PC-9 (cell line): Measurements from ENCODE around the gene SCAP. TPM values are rescaled to one million over a fixed set of nuclear protein-coding genes. Genes with fewer than 3 reads are reported as not detected.

Source experiments
- BruUV-seq: library from RNA; stranded (reverse); fragments of 400-500 nt; replicated peaks from 2 replicates; lab custom pipeline; 2021; lab: Mats Ljungman, UMichigan
- CTCF ChIA-PET: fragments of 300-600 bp; sonication (Branson Sonifier 250); formaldehyde crosslinking; loops from one replicate; lab custom pipeline; 2022; ENCODE audit warnings: antibody characterized with exemption; lab: Charles Lee
- POLR2A ChIA-PET: fragments of 300-600 bp; sonication (Branson Sonifier 250); formaldehyde crosslinking; loops from one replicate; lab custom pipeline; 2022; ENCODE audit warnings: antibody characterized with exemption; ENCODE audit not compliant: unreplicated experiment; lab: Charles Lee
- DNase-seq, 2 experiments: peaks; one replicate each; pipeline versions ENCODE4 v3.0.0 to v3.0.0-alpha.2; 2015 to 2022; ENCODE audit warnings: mixed read lengths in 1 of 2
- H2AFZ ChIP-seq: fragments of 200-600 bp; sonication (generic); 2 replicates; pipeline ENCODE4 v1.8.1; 2017; ENCODE audit warnings: antibody characterized with exemption
- H3F3A ChIP-seq: fragments of 200-600 bp; sonication (generic); 2 replicates; pipeline ENCODE4 v1.8.1; 2017; ENCODE audit warnings: antibody characterized with exemption, mild to moderate bottlenecking, low read depth; ENCODE audit not compliant: insufficient read depth
- H3K27ac ChIP-seq: fragments of 200-600 bp; sonication (generic); 2 replicates; pipeline ENCODE4 v1.6.1; 2016; ENCODE audit warnings: mixed run types
- H3K27me3 ChIP-seq: fragments of 200-600 bp; sonication (generic); 2 replicates; pipeline ENCODE4 v1.6.1; 2016; ENCODE audit warnings: low read depth, mixed run types; ENCODE audit not compliant: insufficient read depth
- H3K36me3 ChIP-seq: fragments of 200-600 bp; sonication (generic); 2 replicates; pipeline ENCODE4 v1.6.1; 2016; ENCODE audit warnings: low read depth, mixed run types
- H3K4me1 ChIP-seq: fragments of 200-600 bp; sonication (generic); replicated peaks from 2 replicates; pipeline ENCODE4 v1.6.1; 2016; ENCODE audit warnings: mixed run types; ENCODE audit not compliant: insufficient read depth
- H3K4me2 ChIP-seq: fragments of 200-600 bp; sonication (generic); 2 replicates; pipeline ENCODE4 v1.6.1; 2017; ENCODE audit warnings: mixed run types
- H3K4me3 ChIP-seq: fragments of 200-600 bp; sonication (generic); 2 replicates; pipeline ENCODE4 v1.6.1; 2016; ENCODE audit warnings: mixed run types
- H3K79me2 ChIP-seq: fragments of 200-600 bp; sonication (generic); 2 replicates; pipeline ENCODE4 v1.6.1; 2017; ENCODE audit warnings: low read depth, mixed run types
- H3K9me2 ChIP-seq: fragments of 200-600 bp; sonication (generic); 2 replicates; pipeline ENCODE4 v1.8.1; 2017; ENCODE audit warnings: mild to moderate bottlenecking; ENCODE audit not compliant: insufficient read depth
- H3K9me3 ChIP-seq: fragments of 200-600 bp; sonication (generic); 2 replicates; pipeline ENCODE4 v1.8.1; 2016; ENCODE audit warnings: low read depth; ENCODE audit not compliant: insufficient read depth
- H4K20me1 ChIP-seq: fragments of 200-600 bp; sonication (generic); 2 replicates; pipeline ENCODE4 v1.8.1; 2017; ENCODE audit not compliant: insufficient read depth
- EZH2 ChIP-seq: fragments of 200-600 bp; sonication (generic); IDR thresholded peaks from 2 replicates; pipeline ENCODE4 v1.8.0; 2017; ENCODE audit warnings: antibody characterized with exemption, low read depth
- intact Hi-C: fragments of 100-400 bp; cut with micrococcal nuclease; formaldehyde crosslinking; loops from one replicate; pipeline ENCODE4 v1.10.0; 2022; ENCODE audit not compliant: unreplicated experiment
- total RNA-seq: library from RNA; stranded (reverse); gene quantifications from 2 replicates; pipeline ENCODE4 v1.2.3, GENCODE V29; 2021
- TF ChIP-seq, protein P1 (sequence below): fragments of 200-600 bp; sonication (generic); conservative IDR thresholded peaks from 2 replicates; pipeline ENCODE4 v1.6.1; 2017; ENCODE audit warnings: mixed run types, antibody characterized with exemption, mild to moderate bottlenecking, moderate library complexity

Gene SCAP
- total RNA-seq, 1 experiment from 2014 or later, result 71.5 TPM

DNA sequence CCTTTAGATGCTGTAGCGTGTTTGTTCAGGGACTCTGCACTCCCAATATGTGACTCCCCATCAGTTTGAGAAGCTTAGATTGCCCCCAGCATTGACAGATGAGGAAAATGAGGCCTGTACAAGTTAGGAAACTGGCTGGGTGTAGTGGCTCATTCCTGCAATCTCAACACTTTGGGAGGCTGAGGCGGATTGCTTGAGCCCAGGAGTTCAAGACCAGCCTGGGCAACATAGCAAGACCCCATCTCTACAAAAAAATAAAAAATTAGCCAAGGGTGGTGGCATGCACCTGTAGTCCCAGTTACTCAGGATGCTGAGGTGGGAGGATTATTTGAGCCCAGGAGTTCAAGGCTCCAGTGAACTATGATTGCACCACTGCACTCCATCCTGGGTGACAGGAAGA is 108.9 kb downstream of the SCAP start:
- ChIA-PET POLR2A (no interaction called here), CTCF (no interaction called here)
- no peak overlapping the region for H3K27ac ChIP-seq
- H3K4me3 ChIP-seq, result no peak overlapping the region
- H3K27me3 ChIP-seq, result no peaks in the 10 kb centered on the region
- BruUV-seq, result no TSS peak
- TF ChIP-seq, protein P1, sequence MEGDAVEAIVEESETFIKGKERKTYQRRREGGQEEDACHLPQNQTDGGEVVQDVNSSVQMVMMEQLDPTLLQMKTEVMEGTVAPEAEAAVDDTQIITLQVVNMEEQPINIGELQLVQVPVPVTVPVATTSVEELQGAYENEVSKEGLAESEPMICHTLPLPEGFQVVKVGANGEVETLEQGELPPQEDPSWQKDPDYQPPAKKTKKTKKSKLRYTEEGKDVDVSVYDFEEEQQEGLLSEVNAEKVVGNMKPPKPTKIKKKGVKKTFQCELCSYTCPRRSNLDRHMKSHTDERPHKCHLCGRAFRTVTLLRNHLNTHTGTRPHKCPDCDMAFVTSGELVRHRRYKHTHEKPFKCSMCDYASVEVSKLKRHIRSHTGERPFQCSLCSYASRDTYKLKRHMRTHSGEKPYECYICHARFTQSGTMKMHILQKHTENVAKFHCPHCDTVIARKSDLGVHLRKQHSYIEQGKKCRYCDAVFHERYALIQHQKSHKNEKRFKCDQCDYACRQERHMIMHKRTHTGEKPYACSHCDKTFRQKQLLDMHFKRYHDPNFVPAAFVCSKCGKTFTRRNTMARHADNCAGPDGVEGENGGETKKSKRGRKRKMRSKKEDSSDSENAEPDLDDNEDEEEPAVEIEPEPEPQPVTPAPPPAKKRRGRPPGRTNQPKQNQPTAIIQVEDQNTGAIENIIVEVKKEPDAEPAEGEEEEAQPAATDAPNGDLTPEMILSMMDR, result no peak
- TF ChIP-seq EZH2, result no peak
- no peaks in the 10 kb centered on the region for H3K4me1 ChIP-seq
- no peaks in the 10 kb centered on the region for H4K20me1 ChIP-seq
- intact Hi-C loops, result no loop called here
- no peaks in the 10 kb centered on the region for H3K9me3 ChIP-seq
- no peak overlapping the region for H3K4me2 ChIP-seq
- H3K9me2 ChIP-seq, result no peaks in the 10 kb centered on the region
- no peak for DNase-seq
- no peak overlapping the region for H2AFZ ChIP-seq
- H3K79me2 ChIP-seq, result no peaks in the 10 kb centered on the region
- no peaks in the 10 kb centered on the region for H3K36me3 ChIP-seq
- H3F3A ChIP-seq, result no peaks in the 10 kb centered on the region

DNA sequence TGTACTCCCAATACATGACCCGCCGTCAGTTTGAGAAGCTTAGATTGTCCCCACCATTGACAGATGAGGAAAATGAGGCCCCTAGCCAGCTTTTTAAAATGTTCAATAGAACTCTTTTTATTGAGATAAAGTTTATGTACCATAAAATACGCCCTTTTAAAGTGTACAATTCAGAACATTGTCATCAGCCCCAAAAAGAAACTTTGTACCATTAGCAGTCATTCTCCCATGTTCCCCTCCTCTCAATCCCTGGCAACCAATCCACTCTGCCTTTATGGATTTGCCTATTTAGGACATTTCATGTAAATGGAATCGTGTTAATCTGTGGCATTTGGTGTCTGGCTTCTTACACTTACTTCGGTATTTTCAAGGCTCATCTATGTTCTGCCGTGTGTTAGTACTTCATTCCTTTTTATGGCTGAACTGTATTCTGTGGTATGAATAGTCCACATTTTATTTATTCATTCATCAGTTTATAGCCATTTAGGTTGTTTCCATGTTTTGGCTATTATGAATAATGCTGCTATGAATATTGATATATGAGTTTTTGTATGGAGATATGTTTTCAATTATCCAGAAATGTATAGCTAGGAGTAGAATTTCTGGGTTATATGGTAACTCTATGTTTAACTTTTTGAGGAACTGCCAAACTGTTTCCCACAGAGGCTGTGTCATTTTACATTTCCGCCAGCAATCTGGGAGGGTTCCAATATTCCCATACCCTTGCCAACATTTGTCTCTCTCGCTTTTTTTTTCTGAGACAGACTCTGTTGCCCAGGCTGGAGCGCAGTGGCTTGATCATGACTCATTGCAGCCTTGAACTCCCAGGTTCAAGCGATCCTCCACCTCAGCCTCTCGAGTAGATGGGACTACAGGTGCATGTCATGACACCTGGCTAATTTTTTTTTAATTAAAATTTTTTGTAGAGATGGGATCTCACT is 110.3 kb downstream of the SCAP start:
- Histone ChIP-seq H3F3A (peaks cover 4% of the 10 kb centered on the region; the same call in 1 of the 2 replicates), H3K27ac (no peak overlapping the region), H3K79me2 (no peaks in the 10 kb centered on the region), H3K4me1 (no peaks in the 10 kb centered on the region), H3K9me3 (no peaks in the 10 kb centered on the region; the same call in 1 of the 2 replicates), H3K4me2 (no peak overlapping the region), H3K4me3 (no peak overlapping the region), H3K9me2 (no peaks in the 10 kb centered on the region), H3K27me3 (no peaks in the 10 kb centered on the region), H3K36me3 (no peaks in the 10 kb centered on the region), H2AFZ (no peak overlapping the region), H4K20me1 (no peaks in the 10 kb centered on the region)
- no peak for DNase-seq
- intact Hi-C loops, result no loop called here
- BruUV-seq, result no TSS peak
- TF ChIP-seq, protein P1, result no peak
- no peak for TF ChIP-seq EZH2
- ChIA-PET CTCF (no interaction called here), POLR2A (no interaction called here)

Other genes with a start within 250 kb of the SCAP start
- 18.4 and 21.4 TPM in 2 replicates for gene KIF9, start 193.1 kb downstream of the SCAP start, total RNA-seq
- gene KLHL18, start 193.0 kb downstream of the SCAP start, total RNA-seq, result 16.0 and 21.9 TPM in 2 replicates
- gene PTPN23, start 94.9 kb downstream of the SCAP start, total RNA-seq, result 36.9 and 38.9 TPM in 2 replicates
- gene ELP6, start 37.8 kb upstream of the SCAP start, total RNA-seq, result 38.8 and 39.6 TPM in 2 replicates
- 1.3 and 1.8 TPM in 2 replicates for gene CSPG5, start 102.9 kb upstream of the SCAP start, total RNA-seq